ENCODE measurements around the gene FKBP1A. TPM values are rescaled to one million over a fixed set of nuclear protein-coding genes. Genes with fewer than 3 reads are reported as not detected.

FKBP1A gene
- total and polyA plus RNA-seq, 4 donors: 145 to 465 (median 277) TPM

GRCh38 chr20:1389703-1390580 is 2.9 kb downstream of the FKBP1A start:
- 40 to 69% methylated on average over 6 of the region's 6 CpGs for WGBS, 2 donors
- H3K9me3 ChIP-seq (ENCODE audit: control insufficient read depth in 4 of 4, insufficient read depth in 3 of 4, low read length in 3 of 4): no peaks in the 10 kb centered on the region
- DNase-seq (no peak), ATAC-seq (ENCODE audit: insufficient read depth, low FRiP score) (no peak)
- H3K36me3 ChIP-seq (ENCODE audit: control insufficient read depth in 4 of 4, insufficient read depth in 4 of 4, low read length in 4 of 4): peaks cover 0 to 8% (median 6%) of the 10 kb centered on the region in 4 donors
- peaks cover 8 to 41% (median 33%) of the 10 kb centered on the region in 5 donors for H3K4me1 ChIP-seq (ENCODE audit: control insufficient read depth in 5 of 5, insufficient read depth in 5 of 5, low read length in 5 of 5)
- H3K27ac ChIP-seq (ENCODE audit: low read depth in 1 of 2, low read length in 1 of 2): peak overlapping the region; percentile 76 to 86
- peak overlapping the region; percentile 20 for H3K4me3 ChIP-seq
- peak overlapping the region in 1 of 2 donors; percentile 26 for H3K9ac ChIP-seq (ENCODE audit: insufficient read depth in 1 of 2, low read length in 2 of 2)
- peaks cover 0 to 7% (median 2%) of the 10 kb centered on the region in 3 donors for H3K27me3 ChIP-seq (ENCODE audit: control insufficient read depth in 3 of 3, insufficient read depth in 3 of 3, low read length in 2 of 3)
- TF ChIP-seq, protein P1, sequence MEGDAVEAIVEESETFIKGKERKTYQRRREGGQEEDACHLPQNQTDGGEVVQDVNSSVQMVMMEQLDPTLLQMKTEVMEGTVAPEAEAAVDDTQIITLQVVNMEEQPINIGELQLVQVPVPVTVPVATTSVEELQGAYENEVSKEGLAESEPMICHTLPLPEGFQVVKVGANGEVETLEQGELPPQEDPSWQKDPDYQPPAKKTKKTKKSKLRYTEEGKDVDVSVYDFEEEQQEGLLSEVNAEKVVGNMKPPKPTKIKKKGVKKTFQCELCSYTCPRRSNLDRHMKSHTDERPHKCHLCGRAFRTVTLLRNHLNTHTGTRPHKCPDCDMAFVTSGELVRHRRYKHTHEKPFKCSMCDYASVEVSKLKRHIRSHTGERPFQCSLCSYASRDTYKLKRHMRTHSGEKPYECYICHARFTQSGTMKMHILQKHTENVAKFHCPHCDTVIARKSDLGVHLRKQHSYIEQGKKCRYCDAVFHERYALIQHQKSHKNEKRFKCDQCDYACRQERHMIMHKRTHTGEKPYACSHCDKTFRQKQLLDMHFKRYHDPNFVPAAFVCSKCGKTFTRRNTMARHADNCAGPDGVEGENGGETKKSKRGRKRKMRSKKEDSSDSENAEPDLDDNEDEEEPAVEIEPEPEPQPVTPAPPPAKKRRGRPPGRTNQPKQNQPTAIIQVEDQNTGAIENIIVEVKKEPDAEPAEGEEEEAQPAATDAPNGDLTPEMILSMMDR (IDR thresholded peaks at IDR 0.05; ENCODE audit: control extremely low read depth, extremely low read depth): no peak

- Histone ChIP-seq H3K9ac (ENCODE audit: insufficient read depth in 1 of 2, low read length in 2 of 2) (no peak overlapping the region), H3K4me3 (peak overlapping the region; percentile 0)
- TF ChIP-seq, protein P1 (IDR thresholded peaks at IDR 0.05; ENCODE audit: control extremely low read depth, extremely low read depth): no peak
These were observed 3.9 kb downstream of the FKBP1A start for GRCh38 chr20:1388741-1389483.

GRCh38 chr20:1388253-1388652 is 4.6 kb downstream of the FKBP1A start:
- Histone ChIP-seq H3K36me3 (ENCODE audit: control insufficient read depth in 4 of 4, insufficient read depth in 4 of 4, low read length in 4 of 4) (peaks cover 0 to 8% (median 6%) of the 10 kb centered on the region in 4 donors), H3K9me3 (ENCODE audit: control insufficient read depth in 4 of 4, insufficient read depth in 3 of 4, low read length in 3 of 4) (no peaks in the 10 kb centered on the region), H3K9ac (ENCODE audit: insufficient read depth in 1 of 2, low read length in 2 of 2) (no peak overlapping the region), H3K4me3 (peak overlapping the region; percentile 0), H3K27ac (ENCODE audit: low read depth in 1 of 2, low read length in 1 of 2) (peak overlapping the region in 1 of 2 donors; percentile 39), H3K4me1 (ENCODE audit: control insufficient read depth in 5 of 5, insufficient read depth in 5 of 5, low read length in 5 of 5) (peaks cover 5 to 45% (median 31%) of the 10 kb centered on the region in 5 donors), H3K27me3 (ENCODE audit: control insufficient read depth in 3 of 3, insufficient read depth in 3 of 3, low read length in 2 of 3) (no peaks in the 10 kb centered on the region)
- TF ChIP-seq, protein P1 (IDR thresholded peaks at IDR 0.05; ENCODE audit: control extremely low read depth, extremely low read depth): no peak
- ATAC-seq (ENCODE audit: insufficient read depth, low FRiP score): no peak
- DNase-seq: no peak
- WGBS, 2 donors: 43 to 55% methylated on average over 6 of the region's 6 CpGs

More at GRCh38 chr20:1388741-1389483, 3.9 kb downstream of the FKBP1A start:
- Histone ChIP-seq H3K27me3 (ENCODE audit: control insufficient read depth in 3 of 3, insufficient read depth in 3 of 3, low read length in 2 of 3) (no peaks in the 10 kb centered on the region), H3K36me3 (ENCODE audit: control insufficient read depth in 4 of 4, insufficient read depth in 4 of 4, low read length in 4 of 4) (peaks cover 0 to 8% (median 6%) of the 10 kb centered on the region in 4 donors), H3K9me3 (ENCODE audit: control insufficient read depth in 4 of 4, insufficient read depth in 3 of 4, low read length in 3 of 4) (no peaks in the 10 kb centered on the region), H3K27ac (ENCODE audit: low read depth in 1 of 2, low read length in 1 of 2) (peak overlapping the region in 1 of 2 donors; percentile 39), H3K4me1 (ENCODE audit: control insufficient read depth in 5 of 5, insufficient read depth in 5 of 5, low read length in 5 of 5) (peaks cover 8 to 41% (median 32%) of the 10 kb centered on the region in 5 donors)
- 30 to 40% methylated on average over 10 of the region's 10 CpGs for WGBS, 2 donors
- DNase-seq (no peak), ATAC-seq (ENCODE audit: insufficient read depth, low FRiP score) (no peak)

Data from lung (tissue), 12 donors.